Stomach (tissue), 9 donors: Measurements from ENCODE around the gene MYO18A. TPM values are rescaled to one million over a fixed set of nuclear protein-coding genes. Genes with fewer than 3 reads are reported as not detected.

Source experiments
- DNase-seq, 2 donors: peaks; one replicate each; pipeline versions ENCODE4 v3.0.0 to v3.0.0-alpha.2; 2013 to 2019
- H3K27ac ChIP-seq, 5 donors: fragments of 200-600 bp in 4 of 5; sonication (generic) in 4 of 5; one replicate each; pipeline ENCODE4 v1.5.1; 2013 to 2019; ENCODE audit warnings: mild to moderate bottlenecking in 1 of 5, moderate library complexity in 1 of 5
- H3K27me3 ChIP-seq, 3 donors: fragments of 200-600 bp; sonication (generic); one replicate each; pipeline ENCODE4 v1.5.1; 2017 to 2019; ENCODE audit warnings: mixed run types in 1 of 3
- H3K36me3 ChIP-seq, 4 donors: fragments of 200-600 bp; sonication (generic); 1 replicate in 3 of 4; 2 replicates in 1 of 4; pipeline ENCODE4 v1.5.1; 2016 to 2019
- H3K4me1 ChIP-seq, 4 donors: fragments of 200-600 bp; sonication (generic); one replicate each; pipeline ENCODE4 v1.5.1; 2016 to 2019
- H3K4me3 ChIP-seq, 4 donors: fragments of 200-600 bp; sonication (generic) in 3 of 4; one replicate each; pipeline ENCODE4 v1.5.1; 2016 to 2019; ENCODE audit warnings: mild to moderate bottlenecking in 1 of 4
- H3K9me3 ChIP-seq, 4 donors: fragments of 200-600 bp; sonication (generic); one replicate each; pipeline ENCODE4 v1.5.1; 2016 to 2019
- CTCF ChIP-seq, 7 experiments: fragments of 450-650 bp in 4 of 7; fragments of 200-600 bp in 3 of 7; sonication (generic) in 3 of 7; IDR thresholded peaks; one replicate each; pipeline ENCODE4 v1.5.1; 2016 to 2019; ENCODE audit warnings: antibody characterized with exemption in 7 of 7, control low read depth in 2 of 7, mild to moderate bottlenecking in 1 of 7
- EP300 ChIP-seq: sonication (generic); formaldehyde crosslinking; IDR thresholded peaks from one replicate; pipeline ENCODE4 v1.6.1; 2017; ENCODE audit warnings: antibody characterized with exemption
- POLR2A ChIP-seq, 4 donors: fragments of 450-650 bp; IDR thresholded peaks; one replicate each; pipeline ENCODE4 v1.6.1; 2016; ENCODE audit warnings: antibody characterized with exemption in 4 of 4, control low read depth in 2 of 4, mild to moderate bottlenecking in 1 of 4, moderate library complexity in 1 of 4
- POLR2AphosphoS5 ChIP-seq, 3 donors: sonication (generic); formaldehyde crosslinking; IDR thresholded peaks; one replicate each; pipeline ENCODE4 v1.6.1; 2016; ENCODE audit warnings: antibody characterized with exemption in 3 of 3
- WGBS, 5 donors: extraction: QIAGEN DNeasy Blood & Tissue Kit in 3 of 5; methylation state at CpG; one replicate each; pipeline versions ENCODE4 v1.1.5 to v1.1.7; 2013 to 2018; 5-methylcytosine and 5-hydroxymethylcytosine counted together
- intact Hi-C: fragments of 100-400 bp; cut with DNase I; formaldehyde crosslinking; loops from one replicate; pipeline ENCODE4 v1.15.1; 2023; ENCODE audit warnings: low total_unique reads
- polyA plus RNA-seq, 3 donors: library from polyadenylated mRNA; stranded (reverse); fragments of 200-250 nt; gene quantifications; one replicate each; pipeline ENCODE4 v1.2.3, GENCODE V29; 2013
- total RNA-seq, 5 donors: library from RNA; depleted of rRNA; stranded (reverse); fragments of >200 nt; gene quantifications; one replicate each; pipeline versions ENCODE4 v1.1.0 to v1.2.3, GENCODE V29; 2014 to 2016
- donor health status: healthy with polysubstance abuse.
- donor health status: Bipolar disorder and iron deficiency.
- donor health status: healthy.

Gene MYO18A
- total and polyA plus RNA-seq, 8 donors, result 16.5 to 305 (median 55.5) TPM

GRCh38 chr17:29060475-29060874 is 119.7 kb downstream of the MYO18A start:
- Histone ChIP-seq H3K27ac (no peak overlapping the region), H3K27me3 (peaks cover 0 to 14% (median 0%) of the 10 kb centered on the region in 3 donors), H3K36me3 (peaks cover 0 to under 1% (median 0%) of the 10 kb centered on the region in 4 donors), H3K4me3 (no peak overlapping the region), H3K9me3 (no peaks in the 10 kb centered on the region), H3K4me1 (peaks cover 0 to 9% (median 0%) of the 10 kb centered on the region in 4 donors)
- peak in 1 of 2 donors; percentile 44 for DNase-seq
- TF ChIP-seq EP300 (no peak), CTCF (IDR thresholded peaks at IDR 0.05) (no peak), POLR2A (IDR thresholded peaks at IDR 0.05) (no peak), POLR2AphosphoS5 (IDR thresholded peaks at IDR 0.05) (no peak)
- 58 to 75% (median 71%) methylated on average over 6 of the region's 6 CpGs for WGBS, 5 donors
- intact Hi-C loops, result no loop called here

GRCh38 chr17:29059281-29059680 is 120.9 kb downstream of the MYO18A start:
- DNase-seq, result peak in 1 of 2 donors; percentile 68
- no peak overlapping the region for H3K27ac ChIP-seq
- peaks cover 0 to 9% (median 0%) of the 10 kb centered on the region in 4 donors for H3K4me1 ChIP-seq
- H3K4me3 ChIP-seq, result no peak overlapping the region
- WGBS, 5 donors, result 28 to 64% (median 51%) methylated on average over 2 of the region's 2 CpGs
- H3K36me3 ChIP-seq, result peaks cover 0 to 11% (median 0%) of the 10 kb centered on the region in 4 donors
- no peaks in the 10 kb centered on the region for H3K9me3 ChIP-seq
- H3K27me3 ChIP-seq, result peaks cover 0 to 13% (median 0%) of the 10 kb centered on the region in 3 donors
- intact Hi-C loops, result no loop called here
- no peak for TF ChIP-seq POLR2AphosphoS5 (IDR thresholded peaks at IDR 0.05)
- TF ChIP-seq POLR2A (IDR thresholded peaks at IDR 0.05), result no peak
- no peak for TF ChIP-seq CTCF (IDR thresholded peaks at IDR 0.05)
- TF ChIP-seq EP300, result no peak

GRCh38 chr17:29058391-29058790 is 121.8 kb downstream of the MYO18A start:
- Histone ChIP-seq H3K4me3 (no peak overlapping the region), H3K27ac (no peak overlapping the region), H3K4me1 (peaks cover 0 to 9% (median 0%) of the 10 kb centered on the region in 4 donors), H3K9me3 (no peaks in the 10 kb centered on the region), H3K27me3 (peaks cover 0 to 6% (median 0%) of the 10 kb centered on the region in 3 donors), H3K36me3 (peaks cover 0 to 11% (median 0%) of the 10 kb centered on the region in 4 donors)
- TF ChIP-seq CTCF (IDR thresholded peaks at IDR 0.05) (no peak), EP300 (no peak), POLR2AphosphoS5 (IDR thresholded peaks at IDR 0.05) (no peak), POLR2A (IDR thresholded peaks at IDR 0.05) (no peak)
- 84 to 97% (median 91%) methylated on average over 3 of the region's 3 CpGs for WGBS, 5 donors
- intact Hi-C loops, result no loop called here
- no peak for DNase-seq

- intact Hi-C loops, result no loop called here
Measured at GRCh38 chr17:29057361-29057760, 122.8 kb downstream of the MYO18A start.

More at GRCh38 chr17:29057361-29057760, 122.8 kb downstream of the MYO18A start:
- peaks cover 0 to 11% (median 0%) of the 10 kb centered on the region in 4 donors for H3K36me3 ChIP-seq
- peaks cover 0 to 9% (median 0%) of the 10 kb centered on the region in 4 donors for H3K4me1 ChIP-seq
- no peak overlapping the region for H3K4me3 ChIP-seq
- 52 to 74% (median 66%) methylated on average over 4 of the region's 4 CpGs for WGBS, 5 donors
- H3K9me3 ChIP-seq, result no peaks in the 10 kb centered on the region
- H3K27ac ChIP-seq, result no peak overlapping the region
- no peak for DNase-seq
- peaks cover 0 to 6% (median 0%) of the 10 kb centered on the region in 3 donors for H3K27me3 ChIP-seq
- TF ChIP-seq EP300 (no peak), CTCF (IDR thresholded peaks at IDR 0.05) (no peak), POLR2AphosphoS5 (IDR thresholded peaks at IDR 0.05) (no peak), POLR2A (IDR thresholded peaks at IDR 0.05) (no peak)
